HCT116 (cell line): ENCODE results near the gene ROR2. TPM values are rescaled to one million over a fixed set of nuclear protein-coding genes. Genes with fewer than 3 reads are reported as not detected.

ENCODE experiments used
- ATAC-seq: fragments of 200-7000 bp; cut with Tn5 transposase; 2 replicates; pipeline ENCODE4 v1.9.1; 2020; ENCODE audit warnings: mild to moderate bottlenecking, moderate library complexity
- BruUV-seq: library from RNA; stranded (reverse); fragments of 400-500 nt; replicated peaks from 2 replicates; lab custom pipeline; 2021; lab: Mats Ljungman, UMichigan
- CTCF ChIA-PET: fragments of 300-600 bp; sonication (Branson Sonifier 250); formaldehyde crosslinking; loops from one replicate; lab custom pipeline; 2021; ENCODE audit warnings: antibody characterized with exemption; lab: Charles Lee
- POLR2A ChIA-PET: fragments of 300-600, 350-600 bp; sonication (Branson Sonifier 250); formaldehyde crosslinking; loops from one replicate; lab custom pipeline; 2021; ENCODE audit warnings: antibody characterized with exemption; lab: Charles Lee
- RAD21 ChIA-PET, 2 experiments: fragments of 300-600 bp; sonication (Branson Sonifier 250); formaldehyde crosslinking; loops; one replicate each; lab custom pipeline; 2023; ENCODE audit warnings: low total read pairs in 2 of 2; ENCODE audit not compliant: uncharacterized antibody in 2 of 2, unreplicated experiment in 2 of 2, low non-redundant PET in 1 of 2; lab: Charles Lee
- DNase-seq: peaks from one replicate; pipeline ENCODE4 v3.0.0-alpha.2; 2010; ENCODE audit warnings: low read depth, low spot score
- H2AFZ ChIP-seq: fragments of 200-600 bp; shearing (Covaris generic), sonication (generic); 2 replicates; pipeline ENCODE4 v1.6.1; 2017; ENCODE audit warnings: low read depth, mixed run types, mixed read lengths, antibody characterized with exemption, low read length; ENCODE audit not compliant: poor library complexity, severe bottlenecking
- H3K27ac ChIP-seq: 2 replicates; pipeline ENCODE4 v1.5.1; 2012; ENCODE audit warnings: low read depth, low read length
- H3K27me3 ChIP-seq: fragments of 200-600 bp; sonication (generic); 2 replicates; pipeline ENCODE4 v1.6.1; 2016; ENCODE audit warnings: mixed run types, low read length, mixed read lengths; ENCODE audit not compliant: insufficient read depth
- H3K36me3 ChIP-seq, 2 experiments: fragments of 200-500 bp in 1 of 2; fragments of 200-600 bp in 1 of 2; sonication (Bioruptor generic) in 1 of 2; sonication (generic) in 1 of 2; 2 replicates each; pipeline versions ENCODE4 v1.5.1 to v1.6.1; 2014 to 2016; ENCODE audit warnings: low read length in 2 of 2, inconsistent platforms in 1 of 2, mixed read lengths in 1 of 2, mixed run types in 1 of 2; ENCODE audit not compliant: insufficient read depth in 2 of 2, control insufficient read depth in 1 of 2
- H3K4me1 ChIP-seq, 2 experiments: fragments of 200-600 bp in 1 of 2; sonication (generic) in 1 of 2; 2 replicates each; pipeline versions ENCODE4 v1.5.1 to v1.6.1; 2012 to 2017; ENCODE audit warnings: low read length in 2 of 2, inconsistent platforms in 1 of 2, mild to moderate bottlenecking in 1 of 2, mixed read lengths in 1 of 2, mixed run types in 1 of 2, moderate library complexity in 1 of 2; ENCODE audit not compliant: insufficient read depth in 2 of 2, control insufficient read depth in 1 of 2
- H3K4me2 ChIP-seq: fragments of 200-600 bp; sonication (generic); 2 replicates; pipeline ENCODE4 v1.6.1; 2017; ENCODE audit warnings: mixed run types, low read length, mixed read lengths
- H3K4me3 ChIP-seq, 2 experiments: fragments of 200-600 bp in 1 of 2; sonication (generic) in 1 of 2; replicated peaks in 1 of 2; 2 replicates each; pipeline ENCODE4 v1.5.1; 2011 to 2016; ENCODE audit warnings: low read length in 2 of 2, control low read depth in 1 of 2, low read depth in 1 of 2, mild to moderate bottlenecking in 1 of 2, mixed read lengths in 1 of 2, mixed run types in 1 of 2
- H3K79me2 ChIP-seq: fragments of 200-600 bp; sonication (generic); 2 replicates; pipeline ENCODE4 v1.6.1; 2017; ENCODE audit warnings: mild to moderate bottlenecking, mixed run types, low read length, moderate library complexity, mixed read lengths; ENCODE audit not compliant: insufficient read depth
- H3K9ac ChIP-seq: fragments of 200-600 bp; sonication (generic); 2 replicates; pipeline ENCODE4 v1.6.1; 2016; ENCODE audit warnings: low read length, mixed read lengths
- H3K9me2 ChIP-seq: fragments of 200-600 bp; sonication (generic), shearing (Covaris generic); 2 replicates; pipeline ENCODE4 v1.6.1; 2017; ENCODE audit warnings: mixed run types, mild to moderate bottlenecking, moderate library complexity; ENCODE audit not compliant: insufficient read depth
- H3K9me3 ChIP-seq, 2 experiments: fragments of 200-500 bp in 1 of 2; fragments of 200-600 bp in 1 of 2; sonication (Bioruptor generic) in 1 of 2; sonication (generic) in 1 of 2; 2 replicates each; pipeline ENCODE4 v1.6.1; 2014 to 2017; ENCODE audit warnings: low read length in 2 of 2, mixed read lengths in 2 of 2, inconsistent platforms in 1 of 2, low read depth in 1 of 2, mild to moderate bottlenecking in 1 of 2, mixed run types in 1 of 2, moderate library complexity in 1 of 2; ENCODE audit not compliant: control insufficient read depth in 1 of 2, insufficient read depth in 1 of 2
- H4K20me1 ChIP-seq: fragments of 200-600 bp; sonication (generic), shearing (Covaris generic); 2 replicates; pipeline ENCODE4 v1.6.1; 2017; ENCODE audit warnings: mixed run types, mild to moderate bottlenecking, moderate library complexity; ENCODE audit not compliant: insufficient read depth
- ATF3 ChIP-seq: IDR thresholded peaks from 2 replicates; pipeline ENCODE4 v1.6.1; 2012
- CBX3 ChIP-seq: IDR thresholded peaks from 2 replicates; pipeline ENCODE4 v1.6.1; 2012; ENCODE audit warnings: low read depth
- CEBPB ChIP-seq: IDR thresholded peaks from 2 replicates; pipeline ENCODE4 v1.6.1; 2012; ENCODE audit warnings: low read depth
- EGR1 ChIP-seq: IDR thresholded peaks from 2 replicates; pipeline ENCODE4 v1.6.1; 2012; ENCODE audit warnings: low read depth
- ELF1 ChIP-seq: IDR thresholded peaks from 2 replicates; pipeline ENCODE4 v1.6.1; 2012; ENCODE audit warnings: low read depth, borderline replicate concordance
- EZH2 ChIP-seq: fragments of 200-600 bp; sonication (generic); IDR thresholded peaks from 2 replicates; pipeline ENCODE4 v1.6.1; 2017; ENCODE audit warnings: antibody characterized with exemption, mixed run types
- EZH2phosphoT487 ChIP-seq: fragments of 200-600 bp; IDR thresholded peaks from 2 replicates; pipeline ENCODE4 v1.6.1; 2018; ENCODE audit warnings: antibody characterized with exemption, borderline replicate concordance
- FOSL1 ChIP-seq: IDR thresholded peaks from 2 replicates; pipeline ENCODE4 v1.6.1; 2012; ENCODE audit warnings: low read depth
- JUND ChIP-seq: IDR thresholded peaks from 2 replicates; pipeline ENCODE4 v1.6.1; 2012
- POLR2A ChIP-seq: IDR thresholded peaks from 2 replicates; pipeline ENCODE4 v1.7.0; 2011; ENCODE audit warnings: borderline replicate concordance; ENCODE audit not compliant: insufficient read depth, insufficient read length; ENCODE audit errors: extremely low read depth
- RAD21 ChIP-seq: IDR thresholded peaks from 2 replicates; pipeline ENCODE4 v1.6.1; 2012; ENCODE audit warnings: low read depth, mild to moderate bottlenecking
- REST ChIP-seq: IDR thresholded peaks from 2 replicates; pipeline ENCODE4 v1.6.1; 2012; ENCODE audit warnings: low read depth
- SIN3A ChIP-seq: IDR thresholded peaks from 2 replicates; pipeline ENCODE4 v1.6.1; 2012; ENCODE audit warnings: low read depth
- SP1 ChIP-seq: IDR thresholded peaks from 2 replicates; pipeline ENCODE4 v1.6.1; 2012; ENCODE audit warnings: low read depth
- TCF7L2 ChIP-seq: IDR thresholded peaks from 2 replicates; pipeline ENCODE4 v1.7.0; 2011; ENCODE audit warnings: borderline replicate concordance, inconsistent platforms; ENCODE audit not compliant: insufficient read depth, insufficient read length; ENCODE audit errors: extremely low read depth
- YY1 ChIP-seq: IDR thresholded peaks from 2 replicates; pipeline ENCODE4 v1.6.1; 2011; ENCODE audit warnings: low read length, low read depth, moderate library complexity, mild to moderate bottlenecking; ENCODE audit not compliant: insufficient replicate concordance; ENCODE audit errors: extremely low read depth
- ZFX ChIP-seq: fragments of 450-650 bp; IDR thresholded peaks from 2 replicates; pipeline ENCODE4 v1.6.1; 2017
- ZNF274 ChIP-seq: fragments of 200-500 bp; sonication (Bioruptor generic); IDR thresholded peaks from 2 replicates; pipeline ENCODE4 v1.6.1; 2014; ENCODE audit warnings: mild to moderate bottlenecking, low read depth, low read length, inconsistent platforms
- intact Hi-C: fragments of 100-400 bp; cut with micrococcal nuclease; formaldehyde crosslinking; loops from 2 replicates; pipeline ENCODE4 v1.10.0; 2022
- total RNA-seq: library from RNA; stranded (reverse); gene quantifications from one replicate; pipeline ENCODE4 v1.2.1, GENCODE V29; 2021; ENCODE audit not compliant: unreplicated experiment

The ROR2 gene
- total RNA-seq, 1 experiment from 2014 or later, result 15.7 TPM

- peaks cover 24% of the 10 kb centered on the region; the same call in 1 of the 2 replicates for H3K79me2 ChIP-seq
- H3K27ac ChIP-seq, result no peak overlapping the region
- no peaks in the 10 kb centered on the region for H3K9me3 ChIP-seq
- TF ChIP-seq SP1 (no peak), RAD21 (no peak), SIN3A (no peak), EGR1 (no peak), ZFX (no peak), YY1 (no peak), CBX3 (no peak), FOSL1 (no peak), CEBPB (no peak), TCF7L2 (no peak)
- intact Hi-C loops, result no loop called here
- no peak overlapping the region for H3K9ac ChIP-seq
- ChIA-PET RAD21 (no interaction called here), CTCF (no interaction called here), POLR2A (no interaction called here)
- no peaks in the 10 kb centered on the region for H4K20me1 ChIP-seq
- no peak overlapping the region for H2AFZ ChIP-seq
- H3K4me1 ChIP-seq, result no peaks in the 10 kb centered on the region
- H3K36me3 ChIP-seq, result no peaks in the 10 kb centered on the region; a peak in 1 of 4 replicates
- no peak overlapping the region for H3K4me2 ChIP-seq
- no TSS peak for BruUV-seq
- no peak for ATAC-seq
- DNase-seq, result no peak
- no peaks in the 10 kb centered on the region for H3K27me3 ChIP-seq
- no peak overlapping the region for H3K4me3 ChIP-seq
- no peaks in the 10 kb centered on the region for H3K9me2 ChIP-seq
Observed at GRCh38 chr9:91921371-91921770, 28.7 kb downstream of the ROR2 start.

- Histone ChIP-seq H3K36me3 (no peaks in the 10 kb centered on the region; a peak in 1 of 4 replicates), H3K9ac (no peak overlapping the region), H3K27ac (no peak overlapping the region), H4K20me1 (no peaks in the 10 kb centered on the region), H3K79me2 (peaks cover 24% of the 10 kb centered on the region; the same call in 1 of the 2 replicates), H3K27me3 (no peaks in the 10 kb centered on the region), H3K9me2 (no peaks in the 10 kb centered on the region), H2AFZ (no peak overlapping the region), H3K9me3 (no peaks in the 10 kb centered on the region), H3K4me3 (no peak overlapping the region), H3K4me1 (no peaks in the 10 kb centered on the region), H3K4me2 (no peak overlapping the region)
- CTCF ChIA-PET, result no interaction called here
- RAD21 ChIA-PET, result no interaction called here
- no TSS peak for BruUV-seq
- no peak for ATAC-seq
- no peak for DNase-seq
- POLR2A ChIA-PET, result no interaction called here
- intact Hi-C loops, result no loop called here
- TF ChIP-seq FOSL1, result no peak
- TF ChIP-seq ELF1, result no peak
- TF ChIP-seq ZFX, result no peak
- TF ChIP-seq RAD21, result no peak
- no peak for TF ChIP-seq JUND
- TF ChIP-seq REST, result no peak
- TF ChIP-seq POLR2A, result no peak
- TF ChIP-seq ZNF274, result no peak
- TF ChIP-seq SP1, result no peak
- TF ChIP-seq SIN3A, result no peak
- no peak for TF ChIP-seq EGR1
- no peak for TF ChIP-seq EZH2phosphoT487
- TF ChIP-seq EZH2, result no peak
- no peak for TF ChIP-seq ATF3
Observed at GRCh38 chr9:91920630-91921350, 29.2 kb downstream of the ROR2 start.
